IPS-15b (cell line): ENCODE data around the gene HS6ST2.

Source experiments
- H3K27me3 ChIP-seq: one replicate; pipeline ENCODE4 v1.6.1; 2013; ENCODE audit warnings: low read length; ENCODE audit not compliant: control insufficient read depth, insufficient read depth
- H3K36me3 ChIP-seq: one replicate; pipeline ENCODE4 v1.6.1; 2013; ENCODE audit warnings: low read length; ENCODE audit not compliant: control insufficient read depth, insufficient read depth
- H3K4me1 ChIP-seq: one replicate; pipeline ENCODE4 v1.6.1; 2013; ENCODE audit warnings: mild to moderate bottlenecking, low read length; ENCODE audit not compliant: control insufficient read depth, insufficient read depth
- H3K4me3 ChIP-seq: one replicate; pipeline ENCODE4 v1.5.1; 2013; ENCODE audit warnings: low read depth, low read length
- H3K9ac ChIP-seq: one replicate; pipeline ENCODE4 v1.6.1; 2013; ENCODE audit warnings: low read depth, mild to moderate bottlenecking, low read length
- H3K9me3 ChIP-seq: one replicate; pipeline ENCODE4 v1.6.1; 2013; ENCODE audit warnings: mild to moderate bottlenecking, low read length; ENCODE audit not compliant: control insufficient read depth, insufficient read depth

Gene HS6ST2

GRCh38 chrX:132875650-132876522 is 82.5 kb downstream of the HS6ST2 start:
- no peak overlapping the region for H3K9ac ChIP-seq
- peaks cover 46% of the 10 kb centered on the region for H3K4me1 ChIP-seq
- H3K4me3 ChIP-seq, result peak overlapping the region; percentile 23
- no peaks in the 10 kb centered on the region for H3K9me3 ChIP-seq
- H3K36me3 ChIP-seq, result no peaks in the 10 kb centered on the region
- H3K27me3 ChIP-seq, result no peaks in the 10 kb centered on the region

GRCh38 chrX:132862562-132862961 is 95.9 kb downstream of the HS6ST2 start:
- no peaks in the 10 kb centered on the region for H3K36me3 ChIP-seq
- H3K9me3 ChIP-seq, result no peaks in the 10 kb centered on the region
- no peak overlapping the region for H3K9ac ChIP-seq
- no peaks in the 10 kb centered on the region for H3K27me3 ChIP-seq
- peaks cover 2% of the 10 kb centered on the region for H3K4me1 ChIP-seq
- no peak overlapping the region for H3K4me3 ChIP-seq

GRCh38 chrX:132861076-132861475 is 97.4 kb downstream of the HS6ST2 start:
- no peak overlapping the region for H3K4me3 ChIP-seq
- no peak overlapping the region for H3K9ac ChIP-seq
- H3K36me3 ChIP-seq, result no peaks in the 10 kb centered on the region
- H3K27me3 ChIP-seq, result no peaks in the 10 kb centered on the region
- H3K4me1 ChIP-seq, result peaks cover 2% of the 10 kb centered on the region
- no peaks in the 10 kb centered on the region for H3K9me3 ChIP-seq

GRCh38 chrX:132860200-132860599 is 98.2 kb downstream of the HS6ST2 start:
- Histone ChIP-seq H3K9me3 (no peaks in the 10 kb centered on the region), H3K4me1 (peaks cover 2% of the 10 kb centered on the region), H3K4me3 (no peak overlapping the region), H3K27me3 (no peaks in the 10 kb centered on the region), H3K9ac (no peak overlapping the region), H3K36me3 (no peaks in the 10 kb centered on the region)

GRCh38 chrX:132858018-132858417 is 100.4 kb downstream of the HS6ST2 start:
- H3K27me3 ChIP-seq, result no peaks in the 10 kb centered on the region
- no peak overlapping the region for H3K4me3 ChIP-seq
- no peaks in the 10 kb centered on the region for H3K9me3 ChIP-seq
- peaks cover 4% of the 10 kb centered on the region for H3K4me1 ChIP-seq
- no peaks in the 10 kb centered on the region for H3K36me3 ChIP-seq
- H3K9ac ChIP-seq, result no peak overlapping the region

- no peaks in the 10 kb centered on the region for H3K9me3 ChIP-seq
- H3K36me3 ChIP-seq, result no peaks in the 10 kb centered on the region
- H3K4me1 ChIP-seq, result peaks cover 4% of the 10 kb centered on the region
- H3K27me3 ChIP-seq, result no peaks in the 10 kb centered on the region
- H3K4me3 ChIP-seq, result no peak overlapping the region
- no peak overlapping the region for H3K9ac ChIP-seq
Measured at GRCh38 chrX:132855780-132856341, 102.6 kb downstream of the HS6ST2 start.

GRCh38 chrX:132853040-132853439 is 105.4 kb downstream of the HS6ST2 start:
- Histone ChIP-seq H3K4me1 (peaks cover 7% of the 10 kb centered on the region), H3K36me3 (no peaks in the 10 kb centered on the region), H3K4me3 (no peak overlapping the region), H3K9ac (no peak overlapping the region), H3K27me3 (no peaks in the 10 kb centered on the region), H3K9me3 (no peaks in the 10 kb centered on the region)

- Histone ChIP-seq H3K4me3 (no peak overlapping the region), H3K4me1 (peaks cover 7% of the 10 kb centered on the region), H3K27me3 (no peaks in the 10 kb centered on the region), H3K9ac (no peak overlapping the region), H3K36me3 (no peaks in the 10 kb centered on the region), H3K9me3 (no peaks in the 10 kb centered on the region)
Measured at GRCh38 chrX:132848296-132848970, 110.0 kb downstream of the HS6ST2 start.

- no peak overlapping the region for H3K4me3 ChIP-seq
- peaks cover 11% of the 10 kb centered on the region for H3K4me1 ChIP-seq
- no peaks in the 10 kb centered on the region for H3K36me3 ChIP-seq
- H3K27me3 ChIP-seq, result no peaks in the 10 kb centered on the region
- no peak overlapping the region for H3K9ac ChIP-seq
- no peaks in the 10 kb centered on the region for H3K9me3 ChIP-seq
Measured at GRCh38 chrX:132843363-132843762, 115.1 kb downstream of the HS6ST2 start.

- no peak overlapping the region for H3K9ac ChIP-seq
- no peaks in the 10 kb centered on the region for H3K9me3 ChIP-seq
- H3K4me3 ChIP-seq, result no peak overlapping the region
- H3K4me1 ChIP-seq, result peaks cover 11% of the 10 kb centered on the region
- H3K36me3 ChIP-seq, result no peaks in the 10 kb centered on the region
- H3K27me3 ChIP-seq, result no peaks in the 10 kb centered on the region
Measured at GRCh38 chrX:132842460-132843238, 115.8 kb downstream of the HS6ST2 start.

- H3K9ac ChIP-seq, result no peak overlapping the region
- no peaks in the 10 kb centered on the region for H3K27me3 ChIP-seq
- no peak overlapping the region for H3K4me3 ChIP-seq
- no peaks in the 10 kb centered on the region for H3K9me3 ChIP-seq
- H3K36me3 ChIP-seq, result no peaks in the 10 kb centered on the region
- peaks cover 13% of the 10 kb centered on the region for H3K4me1 ChIP-seq
Measured at GRCh38 chrX:132837967-132838366, 120.5 kb downstream of the HS6ST2 start.
